A549 (cell line): Measurements from ENCODE around the gene TOR2A. TPM values are rescaled to one million over a fixed set of nuclear protein-coding genes. Genes with fewer than 3 reads are reported as not detected.

Experiments
- ATAC-seq, 2 experiments: fragments of 200-7000 bp in 1 of 2; fragments of >200 bp in 1 of 2; cut with Nextera tagmentation in 1 of 2; cut with Tn5 transposase in 1 of 2; 3 replicates each; pipeline versions ENCODE4 v1.8.0 to v1.9.1; 2018 to 2020; ENCODE audit warnings: mild to moderate bottlenecking in 1 of 2, moderate library complexity in 1 of 2
- CTCF ChIA-PET: fragments of 300-600 bp; sonication (Branson Sonifier 250); formaldehyde crosslinking; extraction: SDS; loops from one replicate; lab custom pipeline; 2021; ENCODE audit warnings: antibody characterized with exemption, inconsistent platforms; lab: Yijun Ruan, JAX
- POLR2A ChIA-PET: fragments of 350-600 bp; formaldehyde crosslinking; extraction: SDS; loops from one replicate; lab custom pipeline; 2021; ENCODE audit warnings: antibody characterized with exemption, inconsistent platforms; lab: Yijun Ruan, JAX
- DNase-seq, 2 experiments: peaks; one replicate each; pipeline versions ENCODE4 v3.0.0 to v3.0.0-alpha.2; 2011 to 2016; ENCODE audit warnings: low read depth in 1 of 2, low spot score in 1 of 2
- FAIRE-seq: peaks from 2 replicates; lab custom pipeline; 2011; peaks lifted over from hg19 to GRCh38; lab: Jason Lieb, UNC
- H3K27ac ChIP-seq, 2 experiments: fragments of >200 bp; sonication (Bioruptor Twin); formaldehyde crosslinking; 3 replicates each; pipeline ENCODE4 v1.5.1; 2016 to 2017
- H3K4me1 ChIP-seq: fragments of >200 bp; sonication (Bioruptor Twin); formaldehyde crosslinking; 3 replicates; pipeline ENCODE4 v1.6.1; 2016
- H3K4me2 ChIP-seq: fragments of >200 bp; sonication (Bioruptor Twin); formaldehyde crosslinking; 3 replicates; pipeline ENCODE4 v1.6.1; 2016
- H3K4me3 ChIP-seq: fragments of >200 bp; sonication (Bioruptor Twin); formaldehyde crosslinking; 3 replicates; pipeline ENCODE4 v1.5.1; 2016
- H3K9me3 ChIP-seq: fragments of >200 bp; sonication (Bioruptor Twin); formaldehyde crosslinking; 3 replicates; pipeline ENCODE4 v1.6.1; 2016
- BHLHE40 ChIP-seq: IDR thresholded peaks from 2 replicates; pipeline ENCODE4 v1.6.1; 2012; ENCODE audit warnings: low read depth, low read length, inconsistent platforms
- CHD2 ChIP-seq: fragments of 150-350 bp; IDR thresholded peaks from 2 replicates; pipeline ENCODE4 v1.6.1; 2014; ENCODE audit warnings: low read length; ENCODE audit not compliant: partially characterized antibody
- CHD4 ChIP-seq: fragments of 200-600 bp; sonication (generic); IDR thresholded peaks from 2 replicates; pipeline ENCODE4 v1.6.1; 2016; ENCODE audit warnings: antibody characterized with exemption, mild to moderate bottlenecking, borderline replicate concordance
- EHF ChIP-seq: fragments of 250-450 bp; sonication (Bioruptor Pico); IDR thresholded peaks from 2 replicates; pipeline ENCODE4 v1.5.0; 2020; ENCODE audit warnings: mild to moderate bottlenecking
- GATA3 ChIP-seq: IDR thresholded peaks from 2 replicates; pipeline ENCODE4 v1.6.1; 2012; ENCODE audit warnings: borderline replicate concordance
- HOXA7 ChIP-seq: fragments of 250-450 bp; sonication (Bioruptor Pico); IDR thresholded peaks from 2 replicates; pipeline ENCODE4 v1.5.0; 2020; ENCODE audit warnings: mild to moderate bottlenecking, moderate library complexity
- HOXB13 ChIP-seq: fragments of 250-450 bp; sonication (Bioruptor Pico); IDR thresholded peaks from 2 replicates; pipeline ENCODE4 v1.5.0; 2020; ENCODE audit warnings: low read depth, mild to moderate bottlenecking, moderate library complexity
- HOXB5 ChIP-seq: fragments of 250-450 bp; sonication (Bioruptor Pico); IDR thresholded peaks from 2 replicates; pipeline ENCODE4 v1.5.0; 2020; ENCODE audit warnings: mild to moderate bottlenecking, moderate library complexity
- JUN ChIP-seq, 2 experiments: fragments of >200 bp; sonication (Bioruptor Twin); formaldehyde crosslinking; IDR thresholded peaks; 2 replicates in 1 of 2; 3 replicates in 1 of 2; pipeline ENCODE4 v1.6.1; 2016 to 2017
- NPAS2 ChIP-seq: fragments of 250-450 bp; sonication (Bioruptor Pico); IDR thresholded peaks from 2 replicates; pipeline ENCODE4 v1.8.0; 2022; ENCODE audit warnings: mild to moderate bottlenecking, moderate library complexity, borderline replicate concordance
- NR3C1 ChIP-seq: fragments of >200 bp; sonication (Bioruptor Twin); formaldehyde crosslinking; IDR thresholded peaks from 3 replicates; pipeline ENCODE4 v1.6.1; 2017
- PHF8 ChIP-seq: fragments of 200-600 bp; sonication (generic); IDR thresholded peaks from 2 replicates; pipeline ENCODE4 v1.6.1; 2016; ENCODE audit warnings: low read depth, mild to moderate bottlenecking, antibody characterized with exemption, moderate library complexity, borderline replicate concordance
- POLR2A ChIP-seq: IDR thresholded peaks from 2 replicates; pipeline ENCODE4 v1.6.1; 2012; ENCODE audit warnings: mild to moderate bottlenecking, low read length
- RAD21 ChIP-seq, 2 experiments: fragments of >200 bp in 1 of 2; sonication (Bioruptor Twin) in 1 of 2; formaldehyde crosslinking in 1 of 2; IDR thresholded peaks in 1 of 2; conservative IDR thresholded peaks in 1 of 2; 2 replicates in 1 of 2; 3 replicates in 1 of 2; pipeline ENCODE4 v1.6.1; 2012 to 2018; ENCODE audit warnings: inconsistent platforms in 1 of 2
- RFX5 ChIP-seq: fragments of 450-650 bp; IDR thresholded peaks from 2 replicates; pipeline ENCODE4 v1.7.1; 2014; ENCODE audit warnings: antibody characterized with exemption, mild to moderate bottlenecking, moderate library complexity
- SMC3 ChIP-seq: fragments of >200 bp; sonication (Bioruptor Twin); formaldehyde crosslinking; IDR thresholded peaks from 3 replicates; pipeline ENCODE4 v1.6.1; 2018; ENCODE audit warnings: inconsistent platforms
- TFCP2L1 ChIP-seq: fragments of 250-450 bp; sonication (Bioruptor Pico); IDR thresholded peaks from 2 replicates; pipeline ENCODE4 v1.5.0; 2021; ENCODE audit warnings: mild to moderate bottlenecking
- TP53 ChIP-seq: fragments of 250-450 bp; sonication (Bioruptor Pico); IDR thresholded peaks from 2 replicates; pipeline ENCODE4 v1.5.0; 2021; ENCODE audit warnings: mild to moderate bottlenecking, moderate library complexity
- ZC3H11A ChIP-seq: fragments of 450-650 bp; IDR thresholded peaks from 2 replicates; pipeline ENCODE4 v1.6.1; 2014; ENCODE audit warnings: antibody characterized with exemption, mild to moderate bottlenecking
- ZFP36 ChIP-seq: fragments of 450-650 bp; IDR thresholded peaks from 2 replicates; pipeline ENCODE4 v1.6.1; 2014; ENCODE audit warnings: borderline replicate concordance; ENCODE audit not compliant: partially characterized antibody
- ZNF302 ChIP-seq: fragments of 250-450 bp; sonication (Bioruptor Pico); IDR thresholded peaks from 2 replicates; pipeline ENCODE4 v1.9.0; 2021; ENCODE audit warnings: inconsistent platforms, mild to moderate bottlenecking, moderate library complexity
- WGBS: methylation state at CpG from one replicate; pipeline ENCODE4 v1.1.6; 2017; ENCODE audit errors: missing lambda C conversion rate; 5-methylcytosine and 5-hydroxymethylcytosine counted together
- polyA plus RNA-seq, 4 experiments: library from polyadenylated mRNA; depleted of rRNA in 3 of 4; stranded (reverse); fragments of >200 nt; fragmentation: RNase III in 1 of 4; extraction: RNeasy Plus Mini Kit Qiagen cat#74134 plus additional on column Dnase treatment in 1 of 4; gene quantifications; 2 replicates in 3 of 4; 3 replicates in 1 of 4; pipeline ENCODE4 v1.2.3, GENCODE V29; 2011 to 2017
- TF ChIP-seq, protein P1 (sequence below): fragments of 200-600 bp; sonication (generic); IDR thresholded peaks from 2 replicates; pipeline ENCODE4 v1.6.1; 2016; ENCODE audit warnings: antibody characterized with exemption, mild to moderate bottlenecking, moderate library complexity
- TF ChIP-seq, protein P2 (sequence below): fragments of 250-450 bp; sonication (Bioruptor Pico); IDR thresholded peaks from 2 replicates; pipeline ENCODE4 v1.5.0; 2020; ENCODE audit warnings: low read depth, mild to moderate bottlenecking, moderate library complexity
- TF ChIP-seq, protein P3 (sequence below): fragments of >200 bp; sonication (Bioruptor Twin); formaldehyde crosslinking; IDR thresholded peaks from 2 replicates; pipeline ENCODE4 v1.6.1; 2016

The TOR2A gene
- polyA plus RNA-seq, 2 of the 4 experiments (the other 2 are of a cell fraction): 4.9 to 9.6 TPM

DNA sequence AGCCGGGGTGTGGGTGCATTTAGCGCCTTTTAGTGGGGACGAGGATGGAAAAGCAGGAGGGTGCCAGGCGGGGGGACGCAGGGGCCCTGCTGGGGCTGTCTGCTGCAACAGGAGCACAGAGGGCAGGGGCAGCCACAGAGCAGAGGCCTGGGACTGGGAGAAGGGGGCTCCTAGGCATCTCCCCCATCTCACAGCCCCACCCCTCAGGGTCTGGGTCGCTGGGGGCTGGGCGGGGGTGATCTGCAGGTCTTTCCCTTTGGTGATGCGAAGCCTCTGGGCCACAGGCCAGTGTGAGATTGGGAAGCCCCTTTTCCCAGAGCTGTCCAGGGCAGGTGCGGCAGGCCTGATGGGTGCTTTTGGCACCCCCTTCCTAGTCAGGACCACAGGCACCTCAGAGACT is 4.8 kb downstream of the TOR2A start:
- no peak for FAIRE-seq
- POLR2A ChIA-PET: no interaction called here
- 84% methylated on average over 7 of the region's 9 CpGs for WGBS

DNA sequence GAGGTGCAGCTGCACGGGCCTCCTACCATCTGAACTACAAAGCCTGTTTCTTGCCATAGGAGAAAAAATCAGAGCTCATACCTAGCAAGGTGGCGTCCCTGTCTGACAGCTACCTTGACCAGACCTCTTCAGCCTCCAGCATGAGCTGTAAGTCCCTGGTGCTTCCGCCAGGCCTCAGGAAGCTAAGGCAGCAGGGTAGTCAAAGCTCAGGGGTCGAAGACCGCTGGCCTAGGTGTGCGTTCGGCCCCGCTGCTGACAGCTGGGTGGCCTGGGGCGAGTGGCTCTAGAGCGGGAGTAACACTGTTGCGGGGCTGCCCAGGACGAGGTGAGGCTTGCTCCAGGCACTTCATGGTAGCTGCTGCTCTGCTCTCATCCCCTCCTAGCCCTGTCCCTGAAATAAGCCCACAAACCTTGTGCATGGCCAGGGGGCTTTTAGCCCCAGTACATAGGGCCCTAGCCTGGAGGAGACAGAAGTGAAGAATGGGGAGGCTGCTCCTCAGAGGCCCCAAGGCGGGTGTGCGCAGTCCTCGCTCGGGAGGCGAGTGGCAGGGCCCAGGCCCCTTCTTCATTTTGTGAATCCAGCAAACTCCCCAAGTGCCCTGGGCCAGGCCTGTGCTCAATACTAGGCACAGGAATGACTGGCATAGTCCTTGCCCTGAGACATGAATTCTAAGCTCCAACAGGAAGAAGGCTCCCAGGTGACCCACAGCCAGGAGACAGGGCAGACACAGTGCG is 5.4 kb downstream of the TOR2A start:
- POLR2A ChIA-PET: no interaction called here
- Histone ChIP-seq H3K27ac (no peak overlapping the region), H3K9me3 (no peaks in the 10 kb centered on the region), H3K4me3 (no peak overlapping the region), H3K4me2 (no peak overlapping the region), H3K4me1 (peaks cover 5% of the 10 kb centered on the region; the same call in 1 of the 3 replicates)
- DNase-seq (no peak), ATAC-seq (no peak), FAIRE-seq (no peak)
- 83% methylated on average over 10 of the region's 18 CpGs for WGBS
- CTCF ChIA-PET: interaction anchor here (0.6 to 15.7 kb wide), 11 partner anchors 9 to 225 kb away, joined by 3 to 243 read pairs (median 3); partner anchors contain the start of gene CDK9
- no peak for TF ChIP-seq CHD2
- TF ChIP-seq, protein P1, sequence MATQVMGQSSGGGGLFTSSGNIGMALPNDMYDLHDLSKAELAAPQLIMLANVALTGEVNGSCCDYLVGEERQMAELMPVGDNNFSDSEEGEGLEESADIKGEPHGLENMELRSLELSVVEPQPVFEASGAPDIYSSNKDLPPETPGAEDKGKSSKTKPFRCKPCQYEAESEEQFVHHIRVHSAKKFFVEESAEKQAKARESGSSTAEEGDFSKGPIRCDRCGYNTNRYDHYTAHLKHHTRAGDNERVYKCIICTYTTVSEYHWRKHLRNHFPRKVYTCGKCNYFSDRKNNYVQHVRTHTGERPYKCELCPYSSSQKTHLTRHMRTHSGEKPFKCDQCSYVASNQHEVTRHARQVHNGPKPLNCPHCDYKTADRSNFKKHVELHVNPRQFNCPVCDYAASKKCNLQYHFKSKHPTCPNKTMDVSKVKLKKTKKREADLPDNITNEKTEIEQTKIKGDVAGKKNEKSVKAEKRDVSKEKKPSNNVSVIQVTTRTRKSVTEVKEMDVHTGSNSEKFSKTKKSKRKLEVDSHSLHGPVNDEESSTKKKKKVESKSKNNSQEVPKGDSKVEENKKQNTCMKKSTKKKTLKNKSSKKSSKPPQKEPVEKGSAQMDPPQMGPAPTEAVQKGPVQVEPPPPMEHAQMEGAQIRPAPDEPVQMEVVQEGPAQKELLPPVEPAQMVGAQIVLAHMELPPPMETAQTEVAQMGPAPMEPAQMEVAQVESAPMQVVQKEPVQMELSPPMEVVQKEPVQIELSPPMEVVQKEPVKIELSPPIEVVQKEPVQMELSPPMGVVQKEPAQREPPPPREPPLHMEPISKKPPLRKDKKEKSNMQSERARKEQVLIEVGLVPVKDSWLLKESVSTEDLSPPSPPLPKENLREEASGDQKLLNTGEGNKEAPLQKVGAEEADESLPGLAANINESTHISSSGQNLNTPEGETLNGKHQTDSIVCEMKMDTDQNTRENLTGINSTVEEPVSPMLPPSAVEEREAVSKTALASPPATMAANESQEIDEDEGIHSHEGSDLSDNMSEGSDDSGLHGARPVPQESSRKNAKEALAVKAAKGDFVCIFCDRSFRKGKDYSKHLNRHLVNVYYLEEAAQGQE: no peak
- no peak for TF ChIP-seq NR3C1
- TF ChIP-seq JUN (IDR thresholded peaks at IDR 0.05): no peak
- TF ChIP-seq EHF (CRISPR knock-in tag): no peak
- no peak for TF ChIP-seq ZFP36

More for the DNA sequence above, 4.8 kb downstream of the TOR2A start:
- no peak for ATAC-seq
- H3K9me3 ChIP-seq: no peaks in the 10 kb centered on the region
- H3K4me1 ChIP-seq: peaks cover 5% of the 10 kb centered on the region; the same call in 1 of the 3 replicates
- CTCF ChIA-PET: interaction anchor here (0.6 to 15.7 kb wide), 8 partner anchors 10 to 226 kb away, joined by 3 to 243 read pairs (median 14); partner anchors contain the start of genes CDK9 and SH2D3C
- H3K4me2 ChIP-seq: no peak overlapping the region
- no peak overlapping the region for H3K27ac ChIP-seq
- no peak for DNase-seq
- TF ChIP-seq POLR2A (no peak), ZNF302 (CRISPR knock-in tag) (no peak), ZC3H11A (no peak), NR3C1 (no peak), JUN (IDR thresholded peaks at IDR 0.05) (no peak)
- H3K4me3 ChIP-seq: no peak overlapping the region

DNA sequence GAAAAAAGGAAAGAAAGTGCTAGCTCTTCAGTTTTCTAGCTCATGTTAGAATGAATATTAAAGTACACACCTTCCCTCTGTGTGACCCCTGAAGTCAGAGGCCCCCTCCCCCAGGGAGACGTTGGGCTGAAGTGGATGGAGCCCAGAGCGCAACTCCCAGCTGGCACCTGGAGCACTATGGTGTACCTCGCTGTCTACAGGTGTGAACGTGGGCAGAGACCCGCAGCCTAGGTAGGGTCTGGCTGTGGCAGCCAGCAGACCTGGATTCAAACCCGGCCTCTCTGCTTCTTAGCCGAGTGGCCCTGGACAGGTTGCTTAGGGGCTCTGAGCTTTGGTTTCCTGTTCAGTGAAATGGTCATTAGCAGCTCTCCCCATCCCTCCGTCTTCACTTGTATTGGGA is 6.3 kb downstream of the TOR2A start:
- Histone ChIP-seq H3K4me3 (no peak overlapping the region), H3K9me3 (no peaks in the 10 kb centered on the region), H3K27ac (no peak overlapping the region), H3K4me1 (no peaks in the 10 kb centered on the region), H3K4me2 (no peak overlapping the region)
- CTCF ChIA-PET: interaction anchor here (0.9 to 15.7 kb wide), 8 partner anchors 8 to 224 kb away, joined by 3 to 243 read pairs (median 5); partner anchors contain the start of gene CDK9
- 86% methylated on average over 8 of the region's 8 CpGs for WGBS
- TF ChIP-seq TFCP2L1 (CRISPR knock-in tag) (no peak), RFX5 (no peak)
- POLR2A ChIA-PET: no interaction called here
- FAIRE-seq (no peak), DNase-seq (no peak), ATAC-seq (no peak)

DNA sequence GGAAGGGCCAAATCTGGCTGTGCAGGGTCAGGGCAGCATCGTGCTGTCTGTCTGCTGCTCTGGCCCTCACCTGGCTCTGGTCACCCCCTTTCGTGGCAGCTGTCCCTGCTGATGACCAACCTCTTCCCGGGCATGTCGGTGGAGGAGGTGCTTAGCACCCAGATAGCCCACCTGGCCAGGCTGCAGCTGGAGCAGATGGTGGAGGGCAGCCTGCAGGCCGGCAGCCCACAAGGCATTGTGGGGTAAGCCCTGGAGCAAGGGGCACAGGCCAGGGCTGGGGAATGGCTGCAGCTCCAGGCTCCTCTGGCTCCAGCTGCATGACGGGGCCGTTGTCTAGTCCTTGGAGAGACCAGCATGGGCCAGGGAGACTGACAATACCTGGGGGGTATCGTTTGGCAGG is 8.2 kb downstream of the TOR2A start:
- H3K4me2 ChIP-seq: no peak overlapping the region
- WGBS: 75% methylated on average over 8 of the region's 8 CpGs
- H3K27ac ChIP-seq: no peak overlapping the region
- CTCF ChIA-PET: interaction anchor here (1.0 to 15.7 kb wide), 4 partner anchors 7 to 143 kb away, joined by 3 to 243 read pairs (median 42); partner anchors contain the start of gene TOR2A
- H3K4me3 ChIP-seq: no peak overlapping the region
- FAIRE-seq: no peak
- TF ChIP-seq ZFP36 (no peak), BHLHE40 (no peak), PHF8 (no peak), RAD21 (conservative IDR thresholded peaks at IDR 0.05 in 1 of 2, IDR thresholded peaks at IDR 0.05 in 1 of 2) (no peak), SMC3 (no peak), TP53 (no peak), HOXA7 (CRISPR knock-in tag) (no peak), NPAS2 (no peak), HOXB13 (CRISPR knock-in tag) (no peak), GATA3 (no peak), HOXB5 (CRISPR knock-in tag) (no peak), CHD4 (no peak)
- TF ChIP-seq, protein P2, sequence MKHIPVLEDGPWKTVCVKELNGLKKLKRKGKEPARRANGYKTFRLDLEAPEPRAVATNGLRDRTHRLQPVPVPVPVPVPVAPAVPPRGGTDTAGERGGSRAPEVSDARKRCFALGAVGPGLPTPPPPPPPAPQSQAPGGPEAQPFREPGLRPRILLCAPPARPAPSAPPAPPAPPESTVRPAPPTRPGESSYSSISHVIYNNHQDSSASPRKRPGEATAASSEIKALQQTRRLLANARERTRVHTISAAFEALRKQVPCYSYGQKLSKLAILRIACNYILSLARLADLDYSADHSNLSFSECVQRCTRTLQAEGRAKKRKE (CRISPR knock-in tag): no peak
- TF ChIP-seq, protein P3, sequence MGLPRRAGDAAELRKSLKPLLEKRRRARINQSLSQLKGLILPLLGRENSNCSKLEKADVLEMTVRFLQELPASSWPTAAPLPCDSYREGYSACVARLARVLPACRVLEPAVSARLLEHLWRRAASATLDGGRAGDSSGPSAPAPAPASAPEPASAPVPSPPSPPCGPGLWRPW: no peak
- no peaks in the 10 kb centered on the region for H3K9me3 ChIP-seq
- POLR2A ChIA-PET: no interaction called here
- peaks cover 7% of the 10 kb centered on the region for H3K4me1 ChIP-seq
- no peak for ATAC-seq
- DNase-seq: no peak
